Inflammatory macrophage (primary cell): ENCODE results near the gene SELENOO.
A peak's percentile ranks its signal among the peaks of the same experiment; 100 is the strongest.
"Not testable (repeated sequence)": the region's sequence is repeated elsewhere in the genome, so short reads cannot be mapped to it uniquely, and the experiment has no call there.

Experiments used
- DNase-seq, 2 donors: peaks; one replicate each; pipeline ENCODE4 v3.0.0-alpha.2; 2020 to 2022
- total RNA-seq, 18 experiments: gene quantifications; one replicate each; lab custom pipeline; 2026; ENCODE audit warnings: mixed read lengths in 6 of 18, inconsistent platforms in 2 of 18; lab: John Stamatoyannopoulos, UW

SELENOO gene
- 10.0 to 49.3 (median 22.2) reads per million in 18 experiments for total RNA-seq

GRCh38 chr22:50200461-50201190 is at the start of gene SELENOO:
SELENOO (plus strand) TSS chr22:50201011; CDS start chr22:50201037, 26 bp downstream.
- peak; percentile 89 to 94 for DNase-seq

GRCh38 chr22:50151571-50152537 is 49.0 kb upstream of the SELENOO start:
- DNase-seq = no peak

- DNase-seq = no peak
These were observed 47.6 kb upstream of the SELENOO start for GRCh38 chr22:50153056-50153755.

- DNase-seq = no peak
These were observed 47.1 kb upstream of the SELENOO start for GRCh38 chr22:50153756-50154140.

- DNase-seq = no peak
These were observed 43.0 kb upstream of the SELENOO start for GRCh38 chr22:50157709-50158375.

- DNase-seq = no peak
These were observed 39.9 kb upstream of the SELENOO start for GRCh38 chr22:50160947-50161346.

- no peak for DNase-seq
These were observed 39.1 kb upstream of the SELENOO start for GRCh38 chr22:50161508-50162390.

- DNase-seq = no peak
These were observed 38.3 kb upstream of the SELENOO start for GRCh38 chr22:50162391-50162956.

GRCh38 chr22:50165436-50166123 is 35.2 kb upstream of the SELENOO start:
- DNase-seq = no peak

GRCh38 chr22:50167689-50168489 is 32.9 kb upstream of the SELENOO start:
- DNase-seq = no peak

- not testable (repeated sequence) for DNase-seq
These were observed 32.2 kb upstream of the SELENOO start for GRCh38 chr22:50168490-50169180.

- no peak for DNase-seq
These were observed 31.5 kb upstream of the SELENOO start for GRCh38 chr22:50169181-50169759.

GRCh38 chr22:50169774-50170341 is 31.0 kb upstream of the SELENOO start:
- peak; percentile 31 to 33 for DNase-seq

GRCh38 chr22:50170453-50171318 is 30.1 kb upstream of the SELENOO start, which contains the start of gene PANX2:
PANX2 (plus strand) TSS chr22:50170731; CDS start chr22:50170731, 0 bp downstream.
- peak in 1 of 2 donors; percentile 13 for DNase-seq

- no peak for DNase-seq
These were observed 29.4 kb upstream of the SELENOO start for GRCh38 chr22:50171319-50171964.

- no peak for DNase-seq
These were observed 28.8 kb upstream of the SELENOO start for GRCh38 chr22:50171965-50172421.
